Endothelial cell of umbilical vein (primary cell): ENCODE results near the gene TSC22D3. TPM values are rescaled to one million over a fixed set of nuclear protein-coding genes. Genes with fewer than 3 reads are reported as not detected.
A peak's percentile ranks its signal among the peaks of the same experiment; 100 is the strongest.

Source experiments
- BruUV-seq: library from RNA; stranded (reverse); fragments of 400-500 nt; replicated peaks from 2 replicates; lab custom pipeline; 2021; lab: Mats Ljungman, UMichigan
- CTCF ChIA-PET: fragments of 300-600, 350-600 bp; sonication (Branson Sonifier 250); formaldehyde crosslinking; loops from one replicate; lab custom pipeline; 2021; ENCODE audit warnings: antibody characterized with exemption, inconsistent platforms; lab: Charles Lee
- POLR2A ChIA-PET: fragments of 300-600, 350-600 bp; sonication (Branson Sonifier 250); formaldehyde crosslinking; loops from one replicate; lab custom pipeline; 2021; ENCODE audit warnings: antibody characterized with exemption, inconsistent platforms; lab: Charles Lee
- DNase-seq: peaks from one replicate; pipeline ENCODE4 v3.0.0-alpha.2; 2011; ENCODE audit warnings: low read depth, low spot score
- FAIRE-seq: peaks from 2 replicates; lab custom pipeline; 2011; peaks lifted over from hg19 to GRCh38; lab: Jason Lieb, UNC
- H2AFZ ChIP-seq: 2 replicates; pipeline ENCODE4 v1.6.0; 2012; ENCODE audit warnings: low read depth, low read length, control low read depth, inconsistent platforms
- H3K27ac ChIP-seq: 2 replicates; pipeline ENCODE4 v1.5.1; 2011; ENCODE audit warnings: low read depth, mild to moderate bottlenecking, control low read depth, low read length, moderate library complexity; ENCODE audit not compliant: insufficient read depth
- H3K27me3 ChIP-seq, 2 experiments: 2 replicates each; pipeline versions ENCODE4 v1.6.0 to v1.6.1; 2011; ENCODE audit warnings: low read length in 2 of 2, mixed read lengths in 1 of 2; ENCODE audit not compliant: control insufficient read depth in 2 of 2, insufficient read depth in 2 of 2
- H3K36me3 ChIP-seq, 2 experiments: 2 replicates in 1 of 2; 3 replicates in 1 of 2; pipeline ENCODE4 v1.5.1; 2011; ENCODE audit warnings: low read length in 2 of 2, mild to moderate bottlenecking in 1 of 2, moderate library complexity in 1 of 2; ENCODE audit not compliant: control insufficient read depth in 2 of 2, insufficient read depth in 2 of 2; ENCODE audit errors: extremely low read depth in 1 of 2
- H3K4me1 ChIP-seq: 3 replicates; pipeline ENCODE4 v1.5.1; 2011; ENCODE audit warnings: mild to moderate bottlenecking, low read length; ENCODE audit not compliant: control insufficient read depth, insufficient read depth; ENCODE audit errors: extremely low read depth
- H3K4me2 ChIP-seq: 2 replicates; pipeline ENCODE4 v1.6.1; 2011; ENCODE audit warnings: low read length, control low read depth, mixed read lengths; ENCODE audit not compliant: insufficient read depth
- H3K4me3 ChIP-seq, 3 experiments: fragments of 200-600 bp in 1 of 3; sonication (generic), shearing (Covaris generic) in 1 of 3; replicated peaks in 1 of 3; 2 replicates each; pipeline ENCODE4 v1.5.1; 2011 to 2016; ENCODE audit warnings: control low read depth in 3 of 3, low read length in 3 of 3, mild to moderate bottlenecking in 2 of 3, inconsistent platforms in 1 of 3, low read depth in 1 of 3, moderate library complexity in 1 of 3; ENCODE audit not compliant: insufficient read depth in 1 of 3
- H3K79me2 ChIP-seq: 2 replicates; pipeline ENCODE4 v1.6.0; 2012; ENCODE audit warnings: low read length, inconsistent platforms; ENCODE audit not compliant: control insufficient read depth, insufficient read depth
- H3K9ac ChIP-seq: replicated peaks from 2 replicates; pipeline ENCODE3; 2011; ENCODE audit warnings: low read length, control low read depth; ENCODE audit not compliant: insufficient read depth; ENCODE audit errors: extremely low read depth
- H3K9me1 ChIP-seq: replicated peaks from 3 replicates; pipeline ENCODE4 v1.6.0; 2011; ENCODE audit warnings: mild to moderate bottlenecking, low read length; ENCODE audit not compliant: control insufficient read depth, insufficient read depth; ENCODE audit errors: extremely low read depth
- H3K9me3 ChIP-seq: replicated peaks from 2 replicates; pipeline ENCODE4 v1.5.1; 2012; ENCODE audit warnings: low read length, inconsistent platforms; ENCODE audit not compliant: control insufficient read depth, insufficient read depth
- H4K20me1 ChIP-seq: replicated peaks from 2 replicates; pipeline ENCODE3; 2011; ENCODE audit warnings: mild to moderate bottlenecking, low read length; ENCODE audit not compliant: control insufficient read depth, insufficient read depth; ENCODE audit errors: extremely low read depth
- CTCF ChIP-seq, 2 donors: IDR thresholded peaks; 1 replicate in 1 of 2; 2 replicates in 1 of 2; pipeline ENCODE4 v1.5.1; 2011; ENCODE audit warnings: low read length in 2 of 2, mild to moderate bottlenecking in 2 of 2, moderate library complexity in 2 of 2, control low read depth in 1 of 2, inconsistent platforms in 1 of 2, low read depth in 1 of 2; ENCODE audit not compliant: insufficient read depth in 1 of 2; ENCODE audit errors: extremely low read depth in 1 of 2
- EZH2 ChIP-seq: IDR thresholded peaks from 2 replicates; pipeline ENCODE4 v1.6.1; 2012; ENCODE audit warnings: borderline replicate concordance, low read depth, mild to moderate bottlenecking, moderate library complexity, low read length, inconsistent platforms; ENCODE audit not compliant: severe bottlenecking
- FOS ChIP-seq: IDR thresholded peaks from 2 replicates; pipeline ENCODE4 v1.6.1; 2011; ENCODE audit warnings: mild to moderate bottlenecking, low read length, moderate library complexity, borderline replicate concordance; ENCODE audit not compliant: insufficient read depth
- JUN ChIP-seq: IDR thresholded peaks from 2 replicates; pipeline ENCODE4 v1.6.1; 2011; ENCODE audit warnings: borderline replicate concordance, low read depth; ENCODE audit not compliant: insufficient read length, insufficient read depth
- MAX ChIP-seq: IDR thresholded peaks from 2 replicates; pipeline ENCODE4 v1.6.1; 2011; ENCODE audit not compliant: insufficient read depth, insufficient read length
- MYC ChIP-seq: IDR thresholded peaks from one replicate; pipeline ENCODE4 v1.6.1; 2011; ENCODE audit warnings: mild to moderate bottlenecking, low read depth, low read length
- POLR2A ChIP-seq: IDR thresholded peaks from 2 replicates; pipeline ENCODE4 v1.6.1; 2012; ENCODE audit warnings: low read depth, mild to moderate bottlenecking, control low read depth, low read length
- POLR2AphosphoS5 ChIP-seq: IDR thresholded peaks from 2 replicates; pipeline ENCODE4 v1.6.1; 2012; ENCODE audit warnings: low read depth, mild to moderate bottlenecking, control low read depth, low read length, moderate library complexity; ENCODE audit not compliant: insufficient read depth
- dilution Hi-C: fragments of 300-500 bp; cut with MboI; formaldehyde crosslinking; loops from one replicate; pipeline ENCODE4 v1.15.0; 2019; ENCODE audit warnings: low sequenced_read_pairs; ENCODE audit not compliant: extremely low pct_ligation_motif_present
- intact Hi-C: fragments of 100-400 bp; cut with micrococcal nuclease; formaldehyde crosslinking; loops from one replicate; pipeline ENCODE4 v1.10.0; 2022
- polyA plus RNA-seq, 4 experiments: library from polyadenylated mRNA; depleted of rRNA in 3 of 4; stranded (reverse) in 3 of 4; unstranded in 1 of 4; fragments of >200 nt; gene quantifications; 2 replicates each; pipeline versions ENCODE4 v1.2.1 to v1.2.3, GENCODE V29; 2011 to 2012; ENCODE audit warnings: missing spikeins in 1 of 4
- total RNA-seq: library from RNA; stranded (reverse); gene quantifications from 2 replicates; pipeline ENCODE4 v1.2.3, GENCODE V29; 2021

TSC22D3 gene
- total and polyA plus RNA-seq, 2 donors (not counting 3 experiments of a cell fraction or from before 2014, with no cell fraction given) = 21.1 to 37.4 TPM

DNA sequence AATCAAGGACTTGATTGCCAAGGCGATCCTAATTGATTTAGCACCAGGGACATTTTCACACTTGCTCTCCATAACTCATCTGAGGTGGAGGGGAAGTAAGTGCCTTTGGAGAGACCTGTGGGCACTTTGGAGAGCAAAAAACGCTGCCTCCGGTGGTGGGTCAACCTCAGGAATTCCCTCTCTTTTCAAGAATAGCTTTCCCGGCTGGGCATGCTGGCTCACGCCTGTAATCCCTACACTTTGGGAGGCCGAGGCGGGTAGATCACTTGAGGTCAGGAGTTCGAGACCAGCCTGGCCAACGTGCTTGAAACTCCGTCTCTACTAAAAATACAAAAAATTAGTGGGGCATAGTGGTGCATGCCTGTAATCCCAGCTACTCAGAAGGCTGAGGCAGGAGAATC is 98.1 kb downstream of the TSC22D3 start:
- Histone ChIP-seq H3K27me3 (no peaks in the 10 kb centered on the region), H3K27ac (peak overlapping the region; percentile 86), H4K20me1 (no peaks in the 10 kb centered on the region), H2AFZ (no peak overlapping the region), H3K4me3 (no peak overlapping the region), H3K79me2 (peaks cover 4% of the 10 kb centered on the region), H3K4me1 (peaks cover 25% of the 10 kb centered on the region), H3K9ac (peak overlapping the region; percentile 68), H3K9me1 (no peaks in the 10 kb centered on the region), H3K36me3 (no peaks in the 10 kb centered on the region), H3K9me3 (no peaks in the 10 kb centered on the region), H3K4me2 (peak overlapping the region; percentile 48)
- POLR2A ChIA-PET = interaction anchor here (1.0 to 5.7 kb wide), 2 partner anchors 38 to 54 kb away, joined by 3 to 40 read pairs; no protein-coding TSS in a partner anchor
- dilution Hi-C loops = no loop called here
- intact Hi-C loops = loop anchor here (1.0 to 5.0 kb wide), 4 partner anchors 8 to 453 kb away; no protein-coding TSS in a partner anchor
- no TSS peak for BruUV-seq
- DNase-seq (no peak), FAIRE-seq (no peak)
- TF ChIP-seq JUN (no peak), MYC (no peak), FOS (no peak), EZH2 (no peak), CTCF (IDR thresholded peaks at IDR 0.05; ENCODE audit: extremely low read depth in 1 of 2, insufficient read depth in 1 of 2, low read depth in 1 of 2, low read length in 2 of 2) (no peak), POLR2A (no peak), POLR2AphosphoS5 (no peak), MAX (no peak)
- CTCF ChIA-PET = interaction anchor here (1.0 to 6.1 kb wide), 3 partner anchors 10 to 98 kb away, joined by 3 to 142 read pairs (median 7); partner anchors contain the start of gene TSC22D3
